Endothelial cell (in vitro differentiated cells): ENCODE data around the gene ZNF496. TPM values are rescaled to one million over a fixed set of nuclear protein-coding genes. Genes with fewer than 3 reads are reported as not detected.
"Not testable (repeated sequence)": the region's sequence is repeated elsewhere in the genome, so short reads cannot be mapped to it uniquely, and the experiment has no call there.

ENCODE experiments used
- DNase-seq: peaks from one replicate; pipeline ENCODE4 v3.0.0; 2021; ENCODE audit warnings: low spot score
- H3K27ac Mint-ChIP-seq: one replicate; pipeline ENCODE4 v1.8.0; 2021; ENCODE audit warnings: mixed read lengths, inconsistent platforms; ENCODE audit not compliant: unreplicated experiment
- H3K27me3 Mint-ChIP-seq: one replicate; pipeline ENCODE4 v1.8.0; 2021; ENCODE audit warnings: mild to moderate bottlenecking, moderate library complexity, mixed read lengths, inconsistent platforms; ENCODE audit not compliant: unreplicated experiment
- H3K36me3 Mint-ChIP-seq: one replicate; pipeline ENCODE4 v1.8.0; 2021; ENCODE audit warnings: mild to moderate bottlenecking, low read depth, mixed read lengths, inconsistent platforms; ENCODE audit not compliant: unreplicated experiment
- H3K4me1 Mint-ChIP-seq: one replicate; pipeline ENCODE4 v1.8.0; 2021; ENCODE audit warnings: mild to moderate bottlenecking, mixed read lengths, inconsistent platforms; ENCODE audit not compliant: unreplicated experiment
- H3K4me3 Mint-ChIP-seq: one replicate; pipeline ENCODE4 v1.8.0; 2021; ENCODE audit warnings: mild to moderate bottlenecking, mixed read lengths, inconsistent platforms; ENCODE audit not compliant: unreplicated experiment
- H3K9me3 Mint-ChIP-seq: one replicate; pipeline ENCODE4 v1.8.0; 2021; ENCODE audit warnings: mixed read lengths, inconsistent platforms; ENCODE audit not compliant: unreplicated experiment
- total RNA-seq: library from RNA; stranded (reverse); fragmentation: NEBNext Ultra II Directional; extraction: Animal tissue kit (Norgen Biotek cat#: 25700); gene quantifications from one replicate; pipeline ENCODE4 v1.2.1, GENCODE V29; 2021; ENCODE audit not compliant: unreplicated experiment
- TF ChIP-seq, protein P1 (sequence below): fragments of 200-600 bp; sonication (generic); IDR thresholded peaks from one replicate; pipeline ENCODE4 v1.5.0; 2021; ENCODE audit warnings: antibody characterized with exemption; ENCODE audit not compliant: unreplicated experiment

The ZNF496 gene
- total RNA-seq, 1 donor from 2014 or later = 76.5 TPM

GRCh38 chr1:247266053-247266452 lies 65.6 kb downstream of the ZNF496 start:
- Mint-ChIP-seq H3K27me3 (no peaks in the 10 kb centered on the region), H3K9me3 (peaks cover 14% of the 10 kb centered on the region), H3K4me3 (no peak overlapping the region), H3K4me1 (peaks cover 3% of the 10 kb centered on the region), H3K27ac (no peak overlapping the region), H3K36me3 (peaks cover 7% of the 10 kb centered on the region)
- no peak for DNase-seq
- TF ChIP-seq, protein P1, sequence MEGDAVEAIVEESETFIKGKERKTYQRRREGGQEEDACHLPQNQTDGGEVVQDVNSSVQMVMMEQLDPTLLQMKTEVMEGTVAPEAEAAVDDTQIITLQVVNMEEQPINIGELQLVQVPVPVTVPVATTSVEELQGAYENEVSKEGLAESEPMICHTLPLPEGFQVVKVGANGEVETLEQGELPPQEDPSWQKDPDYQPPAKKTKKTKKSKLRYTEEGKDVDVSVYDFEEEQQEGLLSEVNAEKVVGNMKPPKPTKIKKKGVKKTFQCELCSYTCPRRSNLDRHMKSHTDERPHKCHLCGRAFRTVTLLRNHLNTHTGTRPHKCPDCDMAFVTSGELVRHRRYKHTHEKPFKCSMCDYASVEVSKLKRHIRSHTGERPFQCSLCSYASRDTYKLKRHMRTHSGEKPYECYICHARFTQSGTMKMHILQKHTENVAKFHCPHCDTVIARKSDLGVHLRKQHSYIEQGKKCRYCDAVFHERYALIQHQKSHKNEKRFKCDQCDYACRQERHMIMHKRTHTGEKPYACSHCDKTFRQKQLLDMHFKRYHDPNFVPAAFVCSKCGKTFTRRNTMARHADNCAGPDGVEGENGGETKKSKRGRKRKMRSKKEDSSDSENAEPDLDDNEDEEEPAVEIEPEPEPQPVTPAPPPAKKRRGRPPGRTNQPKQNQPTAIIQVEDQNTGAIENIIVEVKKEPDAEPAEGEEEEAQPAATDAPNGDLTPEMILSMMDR = no peak

- not testable (repeated sequence) for H3K27ac Mint-ChIP-seq, H3K27me3 Mint-ChIP-seq, H3K4me3 Mint-ChIP-seq, DNase-seq, H3K9me3 Mint-ChIP-seq, H3K4me1 Mint-ChIP-seq, H3K36me3 Mint-ChIP-seq
Measured at GRCh38 chr1:247255772-247256171, 75.9 kb downstream of the ZNF496 start, which contains the start of gene VN1R5. TSS of gene VN1R5 (plus strand) at chr1:247256072.

DNA sequence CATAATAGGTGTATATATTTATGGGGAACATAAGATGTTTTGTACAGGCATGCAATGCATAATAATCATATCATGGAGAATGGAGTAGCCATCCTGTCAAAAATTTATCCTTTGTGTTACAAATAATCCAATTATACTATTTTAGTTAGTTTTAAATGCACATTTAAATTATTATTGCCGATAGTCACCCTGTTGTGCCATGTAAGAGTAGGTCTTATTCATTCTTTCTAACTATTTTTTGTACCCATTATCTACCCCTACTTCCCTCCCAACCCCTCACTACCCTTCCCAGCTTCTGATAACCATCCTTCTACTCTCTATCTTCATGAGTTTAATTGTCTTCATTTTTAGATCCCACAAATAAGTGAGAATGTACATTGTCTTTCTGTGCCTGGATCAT lies 84.1 kb downstream of the ZNF496 start:
- TF ChIP-seq, protein P1 = no peak
- H3K27me3 Mint-ChIP-seq = no peaks in the 10 kb centered on the region
- no peaks in the 10 kb centered on the region for H3K9me3 Mint-ChIP-seq
- DNase-seq = no peak
- H3K27ac Mint-ChIP-seq = no peak overlapping the region
- no peaks in the 10 kb centered on the region for H3K4me1 Mint-ChIP-seq
- no peak overlapping the region for H3K4me3 Mint-ChIP-seq
- H3K36me3 Mint-ChIP-seq = no peaks in the 10 kb centered on the region

Other genes starting within 250 kb of the ZNF496 start
- gene ZNF669, start 227.5 kb downstream of the ZNF496 start, total RNA-seq = 21.7 TPM
- gene ZNF124, start 159.8 kb downstream of the ZNF496 start, total RNA-seq = 138 TPM
- gene VN1R5, start 75.8 kb downstream of the ZNF496 start, total RNA-seq = not detected
- gene NLRP3, start 84.3 kb upstream of the ZNF496 start, total RNA-seq = 0.44 TPM
- not detected for gene OR2B11, start 126.2 kb upstream of the ZNF496 start, total RNA-seq
- gene OR2C3, start 204.6 kb upstream of the ZNF496 start, total RNA-seq = not detected
- gene GCSAML, start 217.3 kb upstream of the ZNF496 start, total RNA-seq = 0.23 TPM